Sigmoid colon (tissue), 4 donors: ENCODE measurements around the gene KIAA1217.

Experiments
- CTCF ChIP-seq, 4 experiments: fragments of 450-650 bp in 3 of 4; fragments of 200-600 bp in 1 of 4; IDR thresholded peaks; one replicate each; pipeline ENCODE4 v1.5.1; 2016 to 2019; ENCODE audit warnings: antibody characterized with exemption in 4 of 4, mild to moderate bottlenecking in 3 of 4, moderate library complexity in 2 of 4
- EP300 ChIP-seq, 4 donors: sonication (generic); formaldehyde crosslinking; IDR thresholded peaks; one replicate each; pipeline ENCODE4 v1.6.1; 2017; ENCODE audit warnings: antibody characterized with exemption in 4 of 4
- POLR2A ChIP-seq, 2 donors: fragments of 450-650 bp; IDR thresholded peaks; one replicate each; pipeline ENCODE4 v1.6.1; 2016; ENCODE audit warnings: antibody characterized with exemption in 2 of 2, mild to moderate bottlenecking in 2 of 2, moderate library complexity in 2 of 2
- POLR2AphosphoS5 ChIP-seq, 4 donors: sonication (generic); formaldehyde crosslinking; IDR thresholded peaks; one replicate each; pipeline ENCODE4 v1.6.1; 2017; ENCODE audit warnings: antibody characterized with exemption in 4 of 4

DNA sequence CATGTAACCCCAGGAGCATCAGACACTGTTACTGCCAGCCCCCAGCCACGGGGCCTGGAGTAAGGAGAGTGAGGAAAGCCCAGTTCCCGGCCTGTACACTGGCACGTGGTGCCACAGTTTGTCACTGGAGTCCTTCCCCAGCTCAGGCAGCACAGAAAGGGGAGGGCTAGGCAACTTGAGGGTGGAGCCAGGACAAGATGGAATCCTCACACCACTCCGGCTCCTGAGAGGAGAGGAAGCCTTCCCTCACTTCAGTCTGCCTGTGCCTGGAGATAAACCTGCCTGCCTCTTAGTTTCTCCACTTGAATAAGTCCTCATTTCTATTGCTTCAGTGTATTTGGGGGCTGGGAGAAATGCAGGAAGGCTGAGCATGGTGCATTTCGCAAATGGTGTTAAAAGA is 176.0 kb downstream of the KIAA1217 start:
- TF ChIP-seq POLR2AphosphoS5 (IDR thresholded peaks at IDR 0.05) (no peak), EP300 (IDR thresholded peaks at IDR 0.05) (no peak), CTCF (IDR thresholded peaks at IDR 0.05) (no peak), POLR2A (IDR thresholded peaks at IDR 0.05) (no peak)
